Cardiac septum (tissue), 1 donor: ENCODE results near the gene TBRG4. TPM values are rescaled to one million over a fixed set of nuclear protein-coding genes. Genes with fewer than 3 reads are reported as not detected.
A peak's percentile ranks its signal among the peaks of the same experiment; 100 is the strongest.

ENCODE experiments used
- DNase-seq: peaks from one replicate; pipeline ENCODE4 v3.0.0-alpha.2; 2020; ENCODE audit warnings: low spot score
- intact Hi-C: fragments of 100-400 bp; cut with DNase I; formaldehyde crosslinking; loops from one replicate; pipeline ENCODE4 v1.14.0; 2022
- total RNA-seq: library from RNA; stranded (reverse); fragmentation: NEBNext Ultra II Directional; extraction: Animal tissue kit (Norgen Biotek cat#: 25700); gene quantifications from one replicate; pipeline ENCODE4 v1.2.1, GENCODE V29; 2021
- donor health status: DM: no; HTN: no; CAD: no.

Gene TBRG4
- total RNA-seq, 1 donor from 2014 or later: 61.4 TPM

DNA sequence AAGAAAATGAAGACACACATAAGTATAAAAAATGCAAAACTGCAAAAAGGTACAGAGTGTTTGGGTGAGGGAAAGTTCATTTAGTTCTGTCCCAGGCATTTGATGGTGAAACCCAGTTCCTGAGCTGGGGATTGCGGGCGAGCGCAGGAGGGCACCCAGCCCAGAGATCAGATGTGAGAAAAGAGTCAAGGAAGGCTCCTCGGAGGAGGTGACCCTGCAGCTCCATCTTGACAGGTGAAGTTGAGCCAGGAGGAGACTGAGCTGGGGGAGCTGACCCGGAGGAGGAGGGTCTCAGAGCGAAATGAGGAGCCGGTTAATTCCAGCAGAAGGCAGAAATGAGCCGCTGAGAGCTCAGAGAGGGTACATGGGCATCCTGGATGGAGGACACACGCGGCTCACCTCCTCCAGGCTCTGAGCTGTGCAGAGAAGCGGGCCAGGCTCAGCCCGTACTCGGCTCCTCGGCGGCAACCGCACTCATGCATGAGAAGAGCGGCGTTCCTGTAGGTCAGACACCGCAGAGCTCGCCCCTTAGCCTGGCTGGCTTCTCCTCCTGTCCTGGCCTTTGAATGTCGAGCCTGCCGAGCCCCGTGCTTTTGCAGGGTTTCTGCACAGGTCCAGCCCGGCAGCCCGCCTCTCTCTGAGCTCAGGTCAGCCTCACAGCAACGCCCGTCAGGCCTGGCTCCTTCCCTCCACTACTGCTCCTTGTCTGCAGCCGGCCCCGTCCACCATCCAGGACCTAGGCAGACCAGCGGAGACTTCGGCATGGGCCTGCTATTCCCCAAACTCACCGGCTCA lies 36.6 kb upstream of the TBRG4 start:
- intact Hi-C loops: no loop called here
- peak; percentile 72 for DNase-seq

DNA sequence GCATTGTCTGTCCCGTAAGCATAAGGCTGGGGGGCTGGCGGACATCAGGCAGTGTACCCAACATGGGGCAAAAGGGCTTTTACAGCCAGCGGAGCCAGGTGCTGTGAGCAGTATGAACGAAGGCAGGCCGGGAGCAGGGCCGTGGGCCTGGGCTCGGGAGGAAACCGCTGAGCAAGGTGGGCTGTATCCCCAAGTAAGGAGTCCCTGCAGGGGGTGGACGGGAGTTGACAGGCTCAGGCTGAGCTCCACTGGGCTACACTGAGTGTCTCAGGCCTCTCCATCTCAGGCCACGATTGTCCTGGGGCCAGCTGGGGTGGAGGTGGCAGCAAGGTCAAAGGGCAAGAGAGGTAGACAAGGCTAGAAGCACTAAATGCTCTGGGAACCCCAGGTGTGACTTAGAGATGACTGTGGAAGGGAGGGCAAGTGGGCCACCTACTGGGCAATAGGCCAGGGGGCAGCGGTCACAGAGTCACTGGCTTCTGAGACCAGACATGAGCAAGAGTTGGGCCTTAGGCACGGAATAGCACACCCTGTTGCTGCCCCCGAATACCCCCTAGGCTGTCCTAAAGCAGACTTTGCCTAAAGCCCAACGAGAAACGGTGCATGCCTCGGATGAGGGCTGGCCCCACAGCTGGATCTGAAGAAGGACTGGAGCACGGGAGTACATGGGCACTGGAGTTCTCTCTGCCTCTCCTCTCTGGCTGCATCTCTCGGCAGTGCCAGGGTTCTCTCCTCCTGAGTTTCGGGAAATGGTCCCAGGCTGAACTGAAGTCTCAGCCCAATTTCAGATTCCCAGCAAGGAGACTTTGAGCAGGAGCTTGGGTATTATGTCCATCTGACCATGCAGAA lies 35.3 kb upstream of the TBRG4 start:
- intact Hi-C loops: no loop called here
- peak; percentile 63 for DNase-seq

DNA sequence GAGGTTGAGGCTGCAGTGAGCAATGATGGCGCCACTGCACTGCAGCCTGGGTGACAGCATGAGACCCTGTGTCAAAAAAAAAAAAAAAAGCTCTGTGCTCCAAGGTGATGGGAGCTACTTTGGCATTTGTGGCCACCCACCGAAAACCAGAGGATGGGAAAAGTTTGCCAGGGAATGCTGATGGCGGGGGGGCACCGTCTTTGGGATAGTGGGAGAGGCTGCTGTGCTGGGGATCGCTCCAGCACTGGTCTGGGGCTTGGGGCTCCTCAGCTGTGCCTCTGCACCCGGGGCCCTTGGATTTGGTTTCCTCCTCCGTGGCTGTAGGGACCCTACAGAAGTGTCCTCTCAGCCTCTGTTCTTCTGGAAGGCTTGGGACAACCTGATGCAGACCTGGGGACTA lies 34.4 kb upstream of the TBRG4 start:
- peak; percentile 56 for DNase-seq
- intact Hi-C loops: no loop called here

DNA sequence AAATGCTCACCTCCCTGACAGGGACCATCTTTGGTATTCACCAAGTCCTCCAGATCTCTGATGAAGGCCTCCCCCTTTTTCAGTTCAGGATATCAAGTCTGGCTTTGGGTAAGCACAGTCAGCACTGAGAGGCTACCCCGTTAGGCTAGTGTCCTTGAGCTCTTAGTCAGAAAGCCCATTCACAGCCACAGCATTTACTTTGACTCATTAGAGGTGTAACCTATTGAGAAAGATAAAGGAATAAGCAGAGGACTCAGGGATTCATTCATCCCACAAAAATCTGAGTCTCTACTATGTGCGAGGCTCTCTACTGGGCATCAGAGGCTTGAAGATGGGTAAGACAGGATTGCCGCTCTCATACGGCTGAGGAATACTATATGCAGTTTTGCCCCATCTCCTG lies 32.1 kb upstream of the TBRG4 start:
- no peak for DNase-seq
- intact Hi-C loops: no loop called here

DNA sequence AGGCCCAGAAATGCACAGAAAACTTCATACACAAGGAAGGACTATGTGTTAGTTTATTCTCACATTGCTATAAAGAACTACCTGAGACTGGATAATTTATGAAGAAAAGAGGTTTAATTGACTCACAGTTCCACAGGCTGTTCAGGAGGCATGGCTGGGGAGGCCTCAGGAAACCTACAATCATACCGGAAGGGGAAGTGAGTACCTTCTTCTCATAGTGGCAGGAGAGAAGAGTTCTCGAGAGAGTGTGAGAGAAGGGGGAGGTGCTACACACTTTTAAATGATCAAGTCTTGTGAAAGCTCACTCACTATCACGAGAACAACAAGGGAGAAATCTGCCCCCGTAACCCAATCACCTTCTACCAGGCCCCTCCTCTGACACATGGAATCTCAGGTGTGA lies 29.3 kb upstream of the TBRG4 start:
- DNase-seq: no peak
- intact Hi-C loops: no loop called here

DNA sequence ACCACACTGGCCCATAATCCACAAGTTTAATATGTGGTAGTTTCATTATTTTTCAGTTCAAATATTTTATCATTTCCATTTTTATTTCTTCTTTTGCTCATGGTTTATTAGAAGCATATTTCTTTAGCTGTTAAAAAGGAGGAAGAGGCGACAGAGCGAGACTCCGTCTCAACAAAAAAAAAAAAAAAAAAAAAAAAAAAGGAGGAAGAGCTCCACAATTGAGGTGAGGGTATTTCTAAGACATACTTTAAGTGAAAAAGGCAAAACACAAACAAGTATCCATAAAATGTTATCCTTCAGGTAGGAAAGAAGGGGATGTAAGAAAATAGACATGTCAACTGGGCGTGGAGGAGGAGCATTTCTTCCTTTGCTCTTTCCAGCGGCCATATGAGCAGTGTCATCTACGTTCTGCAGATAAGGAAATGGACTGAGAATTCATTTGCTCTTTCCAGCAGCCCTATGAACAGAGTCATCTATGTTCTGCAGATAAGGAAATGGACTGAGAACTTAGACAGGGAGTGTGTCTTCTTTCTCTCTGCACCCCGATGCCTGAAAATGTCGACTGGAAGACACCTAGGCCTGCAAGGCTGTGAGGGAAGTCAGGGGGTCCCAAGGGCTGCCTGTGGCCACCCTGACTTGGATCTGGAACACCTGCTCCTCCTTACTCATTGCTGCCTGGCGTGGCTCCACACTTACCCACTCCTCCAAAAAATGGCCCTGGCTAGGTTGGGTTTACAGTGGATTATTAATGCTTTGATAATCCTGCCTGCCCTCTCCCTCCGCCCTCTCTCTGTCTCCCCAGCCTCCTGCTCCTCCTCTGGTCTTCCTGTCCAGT lies 27.2 kb upstream of the TBRG4 start:
- intact Hi-C loops: loop anchor here (5.0 kb wide), 1 partner anchor 276 kb away; no protein-coding TSS in a partner anchor
- no peak for DNase-seq

DNA sequence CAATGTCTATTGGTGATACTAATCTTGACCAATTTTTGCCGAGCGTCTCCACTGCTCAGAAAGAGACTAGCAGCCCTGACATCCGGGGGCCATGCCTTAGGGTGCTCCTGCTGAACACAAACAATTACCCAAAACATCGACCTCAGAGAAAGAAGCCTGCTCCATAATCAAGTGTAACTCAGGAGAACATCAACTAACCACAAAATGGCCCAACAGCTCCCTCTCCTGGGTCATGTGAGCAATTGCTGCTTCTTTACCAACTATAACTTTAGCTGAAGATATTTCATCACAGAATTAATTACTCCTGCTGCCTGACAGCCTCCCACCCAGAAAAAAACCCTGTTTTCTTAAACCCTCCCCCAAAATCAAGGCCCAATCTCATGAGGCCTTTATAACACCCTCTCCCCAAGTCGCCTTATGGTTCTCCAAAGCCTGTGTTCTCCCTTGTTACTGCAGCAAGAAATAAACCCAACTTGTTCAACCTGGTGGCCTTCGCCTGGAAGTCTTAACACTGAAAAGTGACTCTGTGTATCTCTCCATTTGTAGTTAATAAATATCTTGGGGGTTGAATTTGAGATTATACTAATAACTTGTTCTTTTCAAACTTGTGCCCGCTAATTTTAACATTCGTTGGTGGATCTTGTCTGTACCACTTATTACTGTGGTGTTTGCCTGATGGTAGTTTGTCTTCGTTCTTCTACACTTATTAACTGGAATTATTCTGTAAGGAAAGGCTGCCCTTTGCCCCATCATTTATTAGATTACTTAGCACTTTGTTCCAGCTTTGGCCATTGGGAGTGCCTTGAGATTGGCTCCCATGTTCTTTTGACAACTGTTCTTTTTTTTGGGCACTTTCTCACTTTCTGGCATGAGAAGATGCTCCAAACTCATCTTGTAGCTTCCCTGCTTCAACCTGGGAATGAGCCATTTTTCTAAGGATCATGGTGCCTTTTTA lies 24.9 kb upstream of the TBRG4 start:
- no peak for DNase-seq
- intact Hi-C loops: loop anchor here (2.0 to 5.0 kb wide), 2 partner anchors 164 to 274 kb away; no protein-coding TSS in a partner anchor

DNA sequence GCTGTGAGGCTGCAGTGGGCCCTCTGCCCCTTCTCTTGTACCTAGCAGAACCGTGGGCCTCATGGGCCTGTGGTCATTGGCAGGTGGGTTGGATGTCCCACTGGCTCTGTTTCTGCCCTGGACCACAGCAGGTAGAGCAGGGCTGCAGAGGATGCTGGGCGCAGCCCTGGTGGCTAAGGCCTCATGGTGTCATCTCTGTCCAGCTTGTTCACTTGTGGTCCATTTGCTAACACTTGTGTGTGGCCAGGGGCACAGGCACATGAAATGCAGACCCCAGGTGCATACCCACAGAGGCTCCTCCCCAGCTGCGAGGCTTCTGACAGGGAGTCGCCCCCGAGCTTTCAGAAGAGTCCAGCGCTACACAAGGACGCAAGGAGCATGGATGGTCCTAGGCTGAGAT lies 22.4 kb upstream of the TBRG4 start:
- intact Hi-C loops: no loop called here
- no peak for DNase-seq

DNA sequence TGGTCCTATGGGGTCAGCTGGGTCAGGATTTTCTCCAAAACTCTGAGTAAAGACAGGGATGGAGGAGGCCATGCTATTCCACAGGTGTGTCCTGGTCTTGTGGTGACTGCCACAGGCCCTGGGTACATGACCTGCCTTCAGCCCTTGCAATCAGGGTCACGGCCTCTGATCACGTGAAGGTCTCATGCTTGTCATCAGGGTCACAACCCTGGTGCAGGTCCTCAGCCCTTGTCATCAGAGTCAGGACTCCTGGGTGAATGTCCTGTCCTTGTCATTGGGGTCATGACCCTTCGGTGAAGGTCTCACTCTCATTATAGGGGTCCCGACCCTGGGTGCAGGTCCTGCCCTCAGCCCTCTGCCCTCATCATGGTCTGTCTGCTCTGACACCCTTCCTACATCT lies 21.9 kb upstream of the TBRG4 start:
- DNase-seq: no peak
- intact Hi-C loops: no loop called here

DNA sequence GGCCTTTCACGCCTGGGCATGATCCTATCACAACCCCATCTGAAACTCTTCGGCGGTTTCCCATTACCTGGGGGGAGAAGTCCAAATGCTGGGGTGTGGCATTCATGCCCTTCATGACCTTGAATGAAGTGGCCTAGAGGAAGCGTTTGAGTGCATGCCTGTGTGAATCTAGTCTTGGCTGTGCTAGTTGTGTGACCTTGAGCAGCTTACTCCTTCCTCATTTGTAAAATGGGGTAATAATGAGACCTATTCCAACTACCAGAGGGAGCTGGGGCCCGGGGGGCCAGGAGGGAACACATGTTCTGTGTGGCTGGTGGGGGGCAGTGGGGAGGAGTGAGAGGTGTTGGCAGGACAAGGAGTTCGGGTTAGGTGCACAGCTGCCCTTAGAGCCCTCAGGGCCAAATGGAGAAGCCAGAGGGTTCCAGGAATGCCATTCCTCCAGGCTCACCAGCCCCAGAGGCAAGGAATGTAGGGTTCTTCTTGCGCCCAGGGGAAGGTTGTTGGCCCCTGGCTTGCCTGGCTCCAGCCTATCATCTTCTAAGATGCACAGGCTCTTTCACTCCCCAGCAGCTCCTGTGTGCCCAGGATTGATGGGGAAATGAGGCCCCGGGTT lies 21.3 kb upstream of the TBRG4 start:
- DNase-seq: no peak
- intact Hi-C loops: no loop called here

DNA sequence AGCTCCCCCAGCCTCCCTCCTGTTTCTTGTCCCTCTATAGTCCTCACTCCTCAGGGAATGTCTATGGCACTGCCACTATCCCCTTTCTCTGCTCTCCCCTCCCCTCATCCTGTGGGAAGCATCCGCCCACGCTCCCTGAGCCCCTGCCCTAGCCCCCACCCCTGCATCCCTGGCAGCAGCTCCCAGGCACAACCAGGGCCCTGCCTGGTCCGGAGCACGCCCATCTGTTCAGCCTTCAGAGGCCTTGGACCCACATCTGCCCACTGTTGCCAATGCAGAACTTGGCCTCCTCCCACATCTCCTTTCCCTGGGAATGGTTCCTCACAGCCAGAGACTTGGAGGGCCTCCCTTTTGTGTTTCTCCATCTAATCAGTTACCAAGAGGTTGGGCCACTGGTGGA lies 20.4 kb upstream of the TBRG4 start:
- DNase-seq: no peak
- intact Hi-C loops: no loop called here

DNA sequence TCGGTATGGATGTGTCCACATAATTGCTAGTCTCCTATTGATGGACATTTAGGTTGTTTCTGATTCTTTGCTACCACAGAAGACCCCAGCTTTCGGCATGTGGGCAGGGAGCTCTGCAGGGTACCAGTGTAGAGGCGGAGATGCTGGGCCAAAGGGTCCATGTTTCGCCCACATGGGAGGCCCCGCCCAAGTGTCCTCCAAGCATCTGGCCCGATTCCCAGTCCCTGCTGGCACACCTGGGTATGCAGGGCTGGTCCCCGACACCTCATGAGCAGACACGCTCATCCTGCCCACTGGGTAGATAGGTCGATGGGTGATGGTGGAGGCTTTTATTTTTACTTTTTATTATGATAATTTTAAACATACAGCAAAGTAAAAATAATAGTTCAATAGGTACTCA lies 19.4 kb upstream of the TBRG4 start:
- intact Hi-C loops: no loop called here
- no peak for DNase-seq

DNA sequence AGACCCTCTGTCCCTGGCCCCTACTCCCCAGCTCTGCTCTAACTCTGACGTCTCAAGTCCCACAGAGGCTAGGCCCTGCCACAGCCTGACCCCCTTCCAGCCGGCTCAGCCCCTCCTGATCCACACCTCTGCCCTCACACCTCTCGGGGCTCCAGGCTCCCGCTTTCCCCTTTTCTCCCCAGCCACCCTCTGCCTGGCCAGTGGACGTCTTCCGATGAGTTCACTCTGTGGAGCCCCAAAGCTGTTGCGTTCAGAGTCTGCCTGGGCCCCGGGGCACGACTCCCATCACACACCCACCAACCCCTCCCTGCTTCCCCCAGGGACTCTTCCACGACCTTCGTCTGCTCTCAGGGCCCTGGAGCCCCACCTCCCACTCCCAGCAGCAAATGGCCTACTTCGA lies 18.4 kb upstream of the TBRG4 start:
- no peak for DNase-seq
- intact Hi-C loops: no loop called here

DNA sequence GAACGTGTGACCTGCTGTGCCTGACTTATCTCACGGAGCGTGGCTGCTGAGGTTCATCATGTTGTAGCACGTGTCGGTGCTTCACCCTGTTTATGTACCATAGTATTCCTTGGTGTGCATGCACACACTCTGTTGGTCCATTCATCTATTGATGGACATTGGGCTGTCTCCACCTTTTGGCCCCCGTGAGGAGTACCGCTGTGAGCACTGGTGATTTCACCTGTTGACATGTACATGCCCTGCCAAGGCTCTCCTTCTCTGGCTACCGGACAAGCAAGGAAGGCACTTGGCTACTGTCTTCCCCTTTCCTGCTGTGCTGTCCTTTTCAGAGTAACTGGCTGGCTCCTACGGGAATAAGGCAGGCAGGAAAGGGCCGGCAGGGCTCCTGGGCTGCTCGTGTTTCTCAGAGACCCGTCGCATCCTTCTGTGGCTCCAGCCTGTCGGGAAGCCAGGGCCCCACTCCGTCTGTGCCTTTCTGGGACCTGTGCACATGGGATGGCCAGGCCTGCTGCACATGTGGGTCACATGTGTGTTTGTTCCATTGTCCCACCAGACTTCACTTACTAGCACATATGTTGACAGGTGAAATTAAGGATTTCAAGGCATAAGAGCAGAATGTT lies 17.8 kb upstream of the TBRG4 start:
- no peak for DNase-seq
- intact Hi-C loops: no loop called here

DNA sequence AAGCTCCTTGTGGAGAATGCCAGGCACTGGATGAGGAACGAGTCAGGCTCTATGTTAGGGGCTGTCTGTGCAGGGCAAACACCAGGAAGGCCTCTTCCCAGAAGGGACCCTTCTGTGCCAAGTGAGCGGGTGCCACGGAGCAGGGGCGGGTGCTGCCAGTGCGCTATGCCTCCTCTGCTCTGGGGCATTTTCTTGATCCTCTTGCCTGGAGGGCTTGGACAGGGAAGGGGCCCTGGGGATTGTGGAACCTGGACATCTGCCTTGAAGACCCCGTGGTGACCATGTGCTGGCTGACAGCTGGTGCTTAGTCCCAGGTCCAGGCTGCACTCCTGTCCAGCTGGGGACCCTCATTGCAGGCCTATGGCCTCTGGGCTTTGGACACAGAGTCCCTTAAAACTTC lies 15.4 kb upstream of the TBRG4 start:
- intact Hi-C loops: no loop called here

DNA sequence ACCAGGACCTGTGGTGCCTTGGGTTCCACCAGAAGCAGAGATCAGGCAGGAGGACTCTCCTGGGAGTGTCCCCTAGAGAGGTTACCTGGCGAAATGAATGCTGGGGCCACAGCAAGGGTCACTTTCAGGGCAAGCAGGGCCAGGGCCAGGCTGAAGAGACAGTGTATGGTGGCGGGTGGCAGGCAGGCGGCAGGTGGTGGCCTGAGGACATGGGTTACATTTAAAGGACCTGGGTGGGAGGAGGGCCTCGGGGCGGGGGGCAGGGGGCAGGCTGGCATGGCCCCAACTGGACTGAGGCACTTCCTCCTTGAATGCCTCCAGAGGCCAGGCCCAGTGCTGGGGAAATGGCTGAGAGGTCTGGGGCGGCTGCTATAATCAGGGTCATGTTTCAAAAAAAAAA lies 14.7 kb upstream of the TBRG4 start:
- no peak for DNase-seq
- intact Hi-C loops: no loop called here

More for the DNA sequence above, 15.4 kb upstream of the TBRG4 start:
- DNase-seq: no peak

DNA sequence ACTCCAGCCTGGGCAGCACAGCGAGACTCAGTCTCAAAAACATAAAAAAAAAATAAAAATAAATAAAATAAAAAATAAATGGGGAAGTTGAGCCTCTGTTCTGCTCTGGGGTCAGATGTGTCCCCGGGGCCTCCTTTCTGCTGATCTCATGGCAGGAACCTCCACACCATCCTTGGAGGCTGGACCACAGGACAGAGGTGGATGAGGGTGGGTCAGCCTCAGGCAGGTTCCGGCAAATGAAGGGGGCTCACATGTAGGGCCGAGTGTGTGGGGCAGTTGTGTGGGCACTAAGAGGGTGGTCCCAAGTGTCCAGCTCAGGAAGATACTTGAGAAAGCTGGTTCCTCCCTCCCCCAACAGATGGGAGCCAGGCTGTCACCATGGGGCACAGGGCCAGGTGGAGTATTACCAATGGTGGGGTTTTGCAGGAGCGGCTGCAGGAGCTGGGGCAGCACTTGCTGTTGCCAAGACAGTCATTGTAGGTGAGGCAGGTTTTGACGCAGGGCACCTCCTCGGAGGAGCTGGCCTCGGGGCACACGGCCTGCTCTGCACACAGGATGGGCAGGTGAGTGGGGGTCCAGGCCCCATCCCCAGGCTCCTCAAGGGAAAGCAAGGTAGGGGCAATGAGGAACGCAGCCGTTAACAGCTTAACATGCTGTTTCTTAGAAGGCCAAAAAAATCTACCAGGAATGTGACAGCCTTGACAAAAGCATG lies 13.9 kb upstream of the TBRG4 start:
- DNase-seq: no peak
- intact Hi-C loops: no loop called here
